C4-2B (cell line): ENCODE measurements around the gene NUBPL.
"Not testable (repeated sequence)": the region's sequence is repeated elsewhere in the genome, so short reads cannot be mapped to it uniquely, and the experiment has no call there.

Experiments
- ZFX ChIP-seq: fragments of 450-650 bp; IDR thresholded peaks from 2 replicates; pipeline ENCODE4 v1.6.1; 2017
- TF ChIP-seq, protein P1 (sequence below): fragments of 450-650 bp; conservative IDR thresholded peaks from 2 replicates; pipeline ENCODE4 v1.5.1; 2017; ENCODE audit warnings: mild to moderate bottlenecking

- TF ChIP-seq, protein P1, sequence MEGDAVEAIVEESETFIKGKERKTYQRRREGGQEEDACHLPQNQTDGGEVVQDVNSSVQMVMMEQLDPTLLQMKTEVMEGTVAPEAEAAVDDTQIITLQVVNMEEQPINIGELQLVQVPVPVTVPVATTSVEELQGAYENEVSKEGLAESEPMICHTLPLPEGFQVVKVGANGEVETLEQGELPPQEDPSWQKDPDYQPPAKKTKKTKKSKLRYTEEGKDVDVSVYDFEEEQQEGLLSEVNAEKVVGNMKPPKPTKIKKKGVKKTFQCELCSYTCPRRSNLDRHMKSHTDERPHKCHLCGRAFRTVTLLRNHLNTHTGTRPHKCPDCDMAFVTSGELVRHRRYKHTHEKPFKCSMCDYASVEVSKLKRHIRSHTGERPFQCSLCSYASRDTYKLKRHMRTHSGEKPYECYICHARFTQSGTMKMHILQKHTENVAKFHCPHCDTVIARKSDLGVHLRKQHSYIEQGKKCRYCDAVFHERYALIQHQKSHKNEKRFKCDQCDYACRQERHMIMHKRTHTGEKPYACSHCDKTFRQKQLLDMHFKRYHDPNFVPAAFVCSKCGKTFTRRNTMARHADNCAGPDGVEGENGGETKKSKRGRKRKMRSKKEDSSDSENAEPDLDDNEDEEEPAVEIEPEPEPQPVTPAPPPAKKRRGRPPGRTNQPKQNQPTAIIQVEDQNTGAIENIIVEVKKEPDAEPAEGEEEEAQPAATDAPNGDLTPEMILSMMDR: not testable (repeated sequence)
- TF ChIP-seq ZFX: not testable (repeated sequence)
Observed at GRCh38 chr14:31868096-31868495, 306.9 kb downstream of the NUBPL start.
